Peyer's patch (tissue), 4 donors: ENCODE results near the gene SAV1.

Experiments
- CTCF ChIP-seq, 6 experiments: fragments of 450-650 bp in 4 of 6; fragments of 200-600 bp in 2 of 6; sonication (generic) in 1 of 6; IDR thresholded peaks; one replicate each; pipeline ENCODE4 v1.5.1; 2017 to 2019; ENCODE audit warnings: antibody characterized with exemption in 6 of 6, mild to moderate bottlenecking in 3 of 6, moderate library complexity in 1 of 6
- POLR2A ChIP-seq, 2 donors: fragments of 450-650 bp; IDR thresholded peaks; one replicate each; pipeline ENCODE4 v1.5.1; 2017; ENCODE audit warnings: antibody characterized with exemption in 2 of 2, mild to moderate bottlenecking in 2 of 2, moderate library complexity in 2 of 2

DNA sequence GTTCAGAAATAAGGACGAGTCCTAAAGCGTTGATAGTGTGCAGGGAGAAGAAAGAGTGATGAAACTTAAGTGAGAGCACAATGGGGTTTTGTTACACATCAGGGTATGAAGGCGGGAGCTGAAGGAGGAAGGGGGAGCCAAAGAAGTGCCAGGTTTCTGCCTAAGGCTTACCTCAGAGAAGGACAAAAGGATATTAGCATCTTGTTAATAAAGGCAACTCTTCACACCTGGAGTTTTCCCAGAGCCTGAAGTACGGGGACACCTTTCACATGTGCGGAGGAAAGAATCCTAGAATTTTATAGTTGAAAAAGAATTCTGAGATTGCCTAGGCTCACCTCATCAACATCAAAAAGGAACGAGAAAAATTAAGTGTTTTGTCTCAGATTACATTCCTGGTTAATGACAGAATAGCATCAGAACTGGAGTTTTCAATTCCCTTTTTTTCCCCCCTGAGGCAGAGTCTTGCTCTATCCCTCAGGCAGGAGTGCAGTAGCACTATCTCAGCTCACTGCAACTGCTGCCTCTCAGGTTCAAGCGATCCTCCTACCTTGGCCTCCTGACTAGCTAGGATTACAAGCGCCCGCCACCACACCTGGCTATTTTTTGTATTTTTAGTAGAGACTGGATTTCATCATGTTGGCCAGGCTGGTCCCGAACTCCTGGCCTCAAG, 2.2 kb upstream of the SAV1 start:
- no peak for TF ChIP-seq CTCF (IDR thresholded peaks at IDR 0.05)
- no peak for TF ChIP-seq POLR2A (IDR thresholded peaks at IDR 0.05)
